DND-41 (cell line): ENCODE measurements around the gene ZBTB7B.

Experiments used
- ATAC-seq: fragments of 200-7000 bp; cut with Tn5 transposase; 3 replicates; pipeline ENCODE4 v1.9.1; 2021; ENCODE audit warnings: low read depth; ENCODE audit not compliant: insufficient read depth
- DNase-seq: peaks from one replicate; pipeline ENCODE4 v3.0.0-alpha.2; 2020
- H2AFZ ChIP-seq: 2 replicates; pipeline ENCODE4 v1.6.0; 2012; ENCODE audit warnings: low read depth, low read length
- H3K27ac ChIP-seq: 2 replicates; pipeline ENCODE4 v1.5.1; 2012; ENCODE audit warnings: low read length, inconsistent platforms
- H3K27me3 ChIP-seq: fragments of 200-600 bp; sonication (generic); 2 replicates; pipeline ENCODE4 v1.6.0; 2012; ENCODE audit warnings: low read length, mild to moderate bottlenecking, inconsistent platforms; ENCODE audit not compliant: insufficient read depth, poor library complexity
- H3K36me3 ChIP-seq: 2 replicates; pipeline ENCODE4 v1.5.1; 2012; ENCODE audit warnings: low read length, inconsistent platforms; ENCODE audit not compliant: insufficient read depth
- H3K4me1 ChIP-seq: 2 replicates; pipeline ENCODE4 v1.5.1; 2012; ENCODE audit warnings: mild to moderate bottlenecking, low read length; ENCODE audit not compliant: insufficient read depth
- H3K4me2 ChIP-seq: 2 replicates; pipeline ENCODE4 v1.6.0; 2012; ENCODE audit warnings: mild to moderate bottlenecking, moderate library complexity, low read length, inconsistent platforms; ENCODE audit not compliant: insufficient read depth
- H3K4me3 ChIP-seq, 2 experiments: fragments of 200-600 bp in 1 of 2; shearing (Covaris generic) in 1 of 2; 2 replicates each; pipeline ENCODE4 v1.5.1; 2012 to 2016; ENCODE audit warnings: inconsistent platforms in 2 of 2, low read length in 2 of 2, mild to moderate bottlenecking in 2 of 2, low read depth in 1 of 2, moderate library complexity in 1 of 2
- H3K79me2 ChIP-seq: 2 replicates; pipeline ENCODE4 v1.6.0; 2012; ENCODE audit warnings: low read length, inconsistent platforms; ENCODE audit not compliant: insufficient read depth
- H3K9ac ChIP-seq: 2 replicates; pipeline ENCODE4 v1.6.0; 2012; ENCODE audit warnings: low read depth, mild to moderate bottlenecking, inconsistent platforms, low read length, moderate library complexity
- H3K9me3 ChIP-seq: 2 replicates; pipeline ENCODE4 v1.5.1; 2012; ENCODE audit warnings: low read length, moderate library complexity, mild to moderate bottlenecking, inconsistent platforms; ENCODE audit not compliant: insufficient read depth, severe bottlenecking
- H4K20me1 ChIP-seq: 2 replicates; pipeline ENCODE4 v1.6.0; 2012; ENCODE audit warnings: low read length; ENCODE audit not compliant: insufficient read depth
- EZH2 ChIP-seq: IDR thresholded peaks from 3 replicates; pipeline ENCODE4 v1.6.1; 2012; ENCODE audit warnings: borderline replicate concordance, low read depth, mild to moderate bottlenecking, moderate library complexity, low read length, inconsistent platforms; ENCODE audit not compliant: severe bottlenecking
- TF ChIP-seq, protein P1 (sequence below): IDR thresholded peaks from 2 replicates; pipeline ENCODE4 v1.5.1; 2012; ENCODE audit warnings: borderline replicate concordance, low read length, moderate library complexity, mild to moderate bottlenecking; ENCODE audit not compliant: poor library complexity, severe bottlenecking; ENCODE audit errors: extremely low read depth

The ZBTB7B gene

DNA sequence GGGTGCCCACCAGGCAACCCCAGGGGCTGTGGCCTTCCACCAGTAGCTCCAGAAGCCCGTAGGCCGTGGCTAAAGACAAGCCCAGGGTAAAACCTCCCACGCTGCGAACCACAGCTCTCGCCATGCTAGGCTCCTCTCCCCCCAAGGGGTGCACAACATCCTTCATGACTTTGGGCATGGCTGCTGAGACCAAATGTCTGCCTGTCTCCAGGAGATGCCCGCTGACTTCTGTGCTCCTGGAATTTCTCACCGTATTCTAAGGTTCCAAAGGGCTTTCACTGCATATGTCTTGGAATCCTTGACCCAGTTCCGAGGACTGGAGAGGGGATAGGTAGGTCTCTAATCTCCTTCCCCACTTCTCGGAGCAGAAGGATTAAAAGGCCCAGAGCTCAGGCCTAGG lies 30.9 kb downstream of the ZBTB7B start, which contains the start of the genes DCST1 and DCST2:
DCST1 (plus strand) TSS at position 301 of the 400 bp plus-strand sequence. CDS start 213 bp downstream, outside the sequence.
DCST2 (minus strand) TSS at position 258 of the 400 bp plus-strand sequence; CDS start at position 178, 80 bp downstream.
- Histone ChIP-seq H2AFZ (no peak within 1 kb of the TSS), H3K27me3 (peaks cover 34% of the 10 kb centered on the region), H3K79me2 (no peaks in the 10 kb centered on the region), H4K20me1 (peaks cover 12% of the 10 kb centered on the region; the same call in 1 of the 2 replicates), H3K4me3 (no peak within 1 kb of the TSS), H3K4me1 (no peaks in the 10 kb centered on the region), H3K27ac (no peak within 1 kb of the TSS), H3K9ac (no peak within 1 kb of the TSS), H3K9me3 (no peaks in the 10 kb centered on the region), H3K36me3 (no peaks in the 10 kb centered on the region), H3K4me2 (no peak within 1 kb of the TSS)
- TF ChIP-seq, protein P1, sequence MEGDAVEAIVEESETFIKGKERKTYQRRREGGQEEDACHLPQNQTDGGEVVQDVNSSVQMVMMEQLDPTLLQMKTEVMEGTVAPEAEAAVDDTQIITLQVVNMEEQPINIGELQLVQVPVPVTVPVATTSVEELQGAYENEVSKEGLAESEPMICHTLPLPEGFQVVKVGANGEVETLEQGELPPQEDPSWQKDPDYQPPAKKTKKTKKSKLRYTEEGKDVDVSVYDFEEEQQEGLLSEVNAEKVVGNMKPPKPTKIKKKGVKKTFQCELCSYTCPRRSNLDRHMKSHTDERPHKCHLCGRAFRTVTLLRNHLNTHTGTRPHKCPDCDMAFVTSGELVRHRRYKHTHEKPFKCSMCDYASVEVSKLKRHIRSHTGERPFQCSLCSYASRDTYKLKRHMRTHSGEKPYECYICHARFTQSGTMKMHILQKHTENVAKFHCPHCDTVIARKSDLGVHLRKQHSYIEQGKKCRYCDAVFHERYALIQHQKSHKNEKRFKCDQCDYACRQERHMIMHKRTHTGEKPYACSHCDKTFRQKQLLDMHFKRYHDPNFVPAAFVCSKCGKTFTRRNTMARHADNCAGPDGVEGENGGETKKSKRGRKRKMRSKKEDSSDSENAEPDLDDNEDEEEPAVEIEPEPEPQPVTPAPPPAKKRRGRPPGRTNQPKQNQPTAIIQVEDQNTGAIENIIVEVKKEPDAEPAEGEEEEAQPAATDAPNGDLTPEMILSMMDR: no peak
- TF ChIP-seq EZH2: no peak
- no peak for ATAC-seq
- no peak for DNase-seq

DNA sequence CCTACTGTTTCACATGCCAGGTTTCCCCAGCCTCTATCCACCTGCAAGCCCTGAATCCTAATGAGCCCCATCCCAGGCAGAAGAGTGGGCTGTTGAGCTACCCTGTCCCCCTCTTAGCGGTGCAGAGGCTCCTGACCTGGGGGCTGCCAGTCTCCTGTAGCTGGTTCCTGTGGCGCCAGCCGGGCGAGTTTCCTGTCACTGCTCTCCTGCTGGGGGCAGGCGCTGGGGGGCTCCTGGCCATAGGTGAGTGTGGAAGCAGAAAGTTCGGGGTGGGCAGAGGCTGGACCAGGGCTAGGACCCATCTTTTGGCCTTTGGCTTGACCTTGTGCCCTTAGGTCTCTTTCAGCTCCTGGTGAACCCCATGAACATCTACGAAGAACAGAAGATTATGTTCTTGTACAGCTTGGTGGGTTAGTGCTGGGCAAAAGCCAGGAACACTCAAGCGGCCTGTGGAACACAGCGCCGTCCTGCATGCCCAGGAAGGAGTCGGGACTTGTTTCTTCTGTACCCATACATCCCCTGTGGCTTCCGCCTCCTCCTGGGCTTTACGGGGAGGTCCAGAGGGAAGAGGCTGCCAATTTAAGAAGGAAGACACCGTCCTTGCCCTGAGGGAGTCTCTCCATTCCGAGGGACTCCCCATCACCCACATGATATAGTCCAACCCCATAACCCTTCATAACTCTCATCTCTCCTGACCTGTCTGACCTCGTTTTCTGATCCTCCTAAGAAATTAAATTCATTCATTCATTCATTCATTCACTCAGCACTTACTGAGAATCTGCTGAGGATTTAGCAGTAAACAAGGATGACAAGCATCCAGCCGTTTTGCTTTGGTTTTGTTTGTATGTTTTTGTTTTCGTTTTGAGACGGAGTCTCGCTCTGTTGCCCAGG lies 32.0 kb downstream of the ZBTB7B start:
- Histone ChIP-seq H3K36me3 (no peaks in the 10 kb centered on the region), H4K20me1 (peaks cover 12% of the 10 kb centered on the region; the same call in 1 of the 2 replicates), H3K27ac (no peak overlapping the region), H3K4me2 (no peak overlapping the region), H2AFZ (no peak overlapping the region), H3K9ac (no peak overlapping the region), H3K4me1 (no peaks in the 10 kb centered on the region), H3K79me2 (no peaks in the 10 kb centered on the region), H3K27me3 (peaks cover 30% of the 10 kb centered on the region), H3K4me3 (no peak overlapping the region), H3K9me3 (no peaks in the 10 kb centered on the region)
- TF ChIP-seq EZH2: no peak
- TF ChIP-seq, protein P1: no peak
- no peak for ATAC-seq
- DNase-seq: no peak

DNA sequence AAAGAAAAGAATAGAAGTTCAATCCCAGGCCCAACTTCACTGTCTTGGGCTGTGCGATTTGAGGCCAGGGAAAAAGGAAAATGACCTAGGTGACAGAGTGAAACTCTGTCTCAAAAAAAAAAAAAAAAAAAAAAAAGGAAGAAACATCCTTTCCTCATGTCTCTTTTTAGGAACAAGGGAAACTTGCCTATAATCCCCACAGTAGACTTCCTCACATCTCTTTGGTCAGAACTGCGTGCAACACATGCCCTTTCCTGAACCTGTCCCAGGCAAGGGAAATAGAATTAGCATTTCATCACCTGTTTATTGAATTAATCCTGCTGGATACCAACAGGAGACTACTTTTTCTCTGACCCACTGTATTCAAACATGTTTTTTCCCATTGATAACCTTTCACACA lies 33.3 kb downstream of the ZBTB7B start:
- no peak overlapping the region for H3K4me2 ChIP-seq
- H3K9ac ChIP-seq: no peak overlapping the region
- no peaks in the 10 kb centered on the region for H3K9me3 ChIP-seq
- H3K27ac ChIP-seq: no peak overlapping the region
- ATAC-seq: no peak
- no peaks in the 10 kb centered on the region for H3K4me1 ChIP-seq
- TF ChIP-seq, protein P1: no peak
- TF ChIP-seq EZH2: no peak
- no peak overlapping the region for H2AFZ ChIP-seq
- DNase-seq: no peak
- no peaks in the 10 kb centered on the region for H3K36me3 ChIP-seq
- H4K20me1 ChIP-seq: peaks cover 7% of the 10 kb centered on the region; the same call in 1 of the 2 replicates
- H3K79me2 ChIP-seq: no peaks in the 10 kb centered on the region
- H3K27me3 ChIP-seq: peaks cover 29% of the 10 kb centered on the region
- H3K4me3 ChIP-seq: no peak overlapping the region
